ENCODE measurements around the gene ZNF780A.
"Not testable (repeated sequence)": the region's sequence is repeated elsewhere in the genome, so short reads cannot be mapped to it uniquely, and the experiment has no call there.

Gene ZNF780A

DNA sequence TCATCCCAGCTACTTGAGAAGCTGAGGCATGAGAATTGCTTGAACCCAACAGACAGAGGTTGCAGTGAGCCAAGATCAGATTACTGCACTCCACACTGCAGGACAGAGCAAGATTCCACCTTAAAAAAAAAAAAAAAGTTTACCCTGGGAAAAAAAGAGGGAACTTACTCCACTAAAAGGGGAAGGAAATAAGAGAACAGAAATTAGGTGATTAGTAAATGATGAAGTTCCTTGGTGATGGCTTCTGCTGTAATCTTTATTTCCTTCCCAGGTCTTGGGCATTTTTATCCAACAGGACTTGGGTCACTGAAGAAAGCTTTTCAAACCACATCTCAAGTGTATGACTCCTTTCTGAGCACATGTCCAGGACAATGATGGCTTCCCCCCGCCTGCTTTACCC is 9.3 kb downstream of the ZNF780A start:
- DNase-seq = no peak

- DNase-seq = no peak
These were observed 10.5 kb downstream of the ZNF780A start for GRCh38 chr19:40080289-40080688.

- DNase-seq = no peak
These were observed 12.4 kb downstream of the ZNF780A start for GRCh38 chr19:40078377-40078776.

- DNase-seq = no peak
These were observed 20.7 kb downstream of the ZNF780A start for GRCh38 chr19:40070058-40070457.

- DNase-seq = no peak
These were observed 31.1 kb downstream of the ZNF780A start for GRCh38 chr19:40059624-40060023.

GRCh38 chr19:40057166-40057565 is 33.6 kb downstream of the ZNF780A start:
- no peak for DNase-seq

DNA sequence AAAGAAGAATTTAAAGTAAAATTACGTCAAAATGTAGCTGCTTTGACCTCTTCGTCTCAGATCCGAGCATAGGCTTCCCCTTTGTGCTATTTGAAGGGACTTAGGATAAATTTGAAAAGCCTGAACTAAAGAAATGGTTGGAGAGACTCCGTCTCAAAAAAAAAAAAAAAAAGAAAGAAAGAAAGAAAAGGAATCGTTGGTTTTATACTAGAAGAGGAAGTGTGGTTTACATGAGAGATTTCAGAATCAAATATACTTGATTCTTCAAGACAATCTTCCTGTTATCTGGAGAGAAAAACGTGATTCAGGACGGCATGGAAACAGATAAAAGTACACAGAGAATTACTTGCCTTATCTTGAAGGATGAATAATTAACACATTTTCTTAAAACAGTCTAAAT is 34.2 kb downstream of the ZNF780A start:
- DNase-seq = no peak

DNA sequence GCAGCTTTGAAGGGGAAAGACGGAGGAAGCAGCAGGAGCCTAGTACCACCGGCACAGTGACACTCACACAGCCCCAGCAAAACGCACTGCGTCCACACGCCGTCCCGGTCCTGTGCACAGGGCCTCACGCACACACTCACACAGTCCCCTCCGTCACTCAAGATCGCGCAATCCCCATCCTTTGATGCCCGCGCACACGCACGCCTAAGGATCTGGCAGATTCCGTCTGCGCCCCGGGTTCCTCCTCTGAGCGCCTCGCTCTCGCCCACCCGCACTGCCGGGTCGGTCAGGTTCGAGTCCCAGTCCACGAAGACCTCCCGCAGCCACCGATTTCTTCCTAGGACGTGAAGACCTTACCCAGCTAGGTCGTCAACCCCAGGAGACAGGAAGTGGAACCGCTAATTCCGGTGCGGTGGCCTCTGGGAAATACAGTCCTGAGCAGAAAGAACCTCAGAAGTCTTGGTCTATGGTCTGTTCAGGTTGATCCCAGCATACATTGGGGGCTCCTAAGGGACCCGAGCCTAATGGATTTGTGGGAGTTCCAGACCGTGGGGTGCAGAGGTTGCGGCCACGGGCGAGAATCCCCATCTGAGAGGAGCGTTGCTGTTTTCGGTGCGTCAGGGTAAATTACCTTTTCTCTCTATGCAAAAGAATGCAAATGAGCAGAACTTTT is 34.8 kb downstream of the ZNF780A start, which contains the start of gene ZNF780B:
TSS of gene ZNF780B (minus strand) at position 400 of the 673 bp plus-strand sequence. CDS start 5,899 bp downstream, outside the sequence.
- DNase-seq = peak; percentile 72

DNA sequence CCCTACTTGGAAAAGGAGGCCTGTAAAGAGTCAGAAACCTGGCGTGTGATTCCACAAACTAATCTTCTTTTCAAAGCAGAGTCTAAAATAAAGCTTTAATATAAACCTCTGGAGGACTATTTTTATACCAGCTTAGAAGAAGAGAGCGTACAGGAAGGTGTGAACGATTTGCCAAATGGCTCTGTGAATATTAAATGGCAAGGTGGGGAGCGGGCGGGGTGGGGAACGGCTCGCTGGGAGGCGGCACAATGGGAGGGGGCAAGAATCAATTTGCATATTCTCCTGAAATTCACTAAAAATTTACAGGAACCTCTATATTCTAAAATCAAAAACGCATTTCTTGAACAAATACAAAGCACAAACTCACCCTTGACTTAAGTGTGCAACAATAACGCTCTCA is 35.7 kb downstream of the ZNF780A start:
- DNase-seq = no peak

DNA sequence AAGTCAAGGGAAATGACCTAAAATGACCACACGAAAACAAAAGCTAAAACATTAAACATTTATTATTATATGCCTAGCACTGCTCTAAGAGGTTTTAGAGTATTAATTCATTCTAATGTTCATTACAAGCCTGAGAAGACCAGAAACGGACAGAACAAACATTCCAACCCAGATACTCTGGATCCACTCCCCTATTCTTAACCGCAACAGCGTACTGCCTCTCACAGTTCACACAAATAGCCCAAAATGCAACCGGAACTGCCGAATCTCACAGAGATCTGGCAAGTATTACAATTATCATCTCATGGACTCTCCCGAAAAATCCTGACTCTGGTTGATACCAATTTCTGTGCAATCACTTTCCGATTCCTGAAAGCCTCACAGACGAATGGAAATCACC is 36.1 kb downstream of the ZNF780A start:
- no peak for DNase-seq

- DNase-seq = no peak
These were observed 37.3 kb downstream of the ZNF780A start for GRCh38 chr19:40053491-40053890.

- not testable (repeated sequence) for DNase-seq
These were observed 49.0 kb downstream of the ZNF780A start for GRCh38 chr19:40041718-40042117.

- DNase-seq = not testable (repeated sequence)
These were observed 52.7 kb downstream of the ZNF780A start for GRCh38 chr19:40038047-40038446.

GRCh38 chr19:40035996-40036395 is 54.7 kb downstream of the ZNF780A start:
- no peak for DNase-seq

GRCh38 chr19:40033989-40034560 is 56.7 kb downstream of the ZNF780A start:
- no peak for DNase-seq

- DNase-seq = no peak
These were observed 64.2 kb downstream of the ZNF780A start for GRCh38 chr19:40026597-40026970.

DNA sequence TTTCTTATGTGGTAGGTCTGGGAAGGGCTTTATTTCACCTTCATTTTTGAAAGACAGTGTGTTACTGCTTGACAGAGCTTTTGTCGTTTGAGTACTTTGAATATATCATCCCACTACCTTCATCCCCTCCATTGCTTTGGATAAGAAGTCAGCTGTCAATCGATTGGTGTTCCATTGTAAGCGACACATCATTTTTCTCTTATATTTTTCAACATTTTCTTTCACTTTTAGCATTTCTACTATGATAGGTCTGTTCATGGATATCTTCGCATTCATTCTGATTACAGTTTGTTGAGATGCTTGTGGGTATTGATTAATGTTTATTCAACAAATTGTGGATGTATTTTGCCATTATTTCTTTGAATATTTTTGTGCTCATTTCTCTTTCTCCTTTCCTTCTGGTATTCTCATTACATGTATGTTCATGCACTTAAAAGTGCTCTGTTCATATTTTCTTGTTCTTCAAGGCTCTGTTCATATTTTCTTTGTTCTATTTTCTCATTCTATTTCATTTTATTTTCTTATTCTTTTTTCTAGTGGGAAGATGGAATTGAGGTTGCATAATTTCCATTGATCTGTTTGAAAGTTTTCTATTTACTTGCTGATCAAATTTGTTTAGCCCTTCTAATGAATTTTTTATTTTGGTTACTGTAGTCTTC is 64.7 kb downstream of the ZNF780A start:
- DNase-seq = no peak

DNA sequence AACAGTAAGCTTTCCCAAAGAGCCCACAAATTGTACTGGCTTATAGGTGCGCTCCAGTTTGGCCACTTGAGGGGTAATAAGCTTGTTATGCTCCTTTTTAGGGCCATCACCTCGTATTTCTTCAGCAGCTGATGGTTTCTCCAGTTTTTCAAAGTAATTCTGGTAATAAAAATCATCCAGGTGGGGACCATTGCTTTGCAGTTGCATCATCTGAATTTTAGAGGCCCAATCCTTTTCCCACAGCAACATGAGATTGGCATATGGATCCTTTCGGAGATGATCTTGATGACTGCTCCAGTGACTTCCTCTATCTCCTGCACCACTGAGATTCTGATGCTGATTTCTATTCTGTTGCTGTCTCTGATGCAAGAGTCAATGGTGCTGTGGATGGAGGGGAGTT is 66.8 kb downstream of the ZNF780A start:
- DNase-seq = no peak

Measured in right forelimb (tissue), 1 donor.